ENCODE data around the gene PCP4.

The PCP4 gene

GRCh38 chr21:39951183-39952101, 84.2 kb downstream of the PCP4 start:
- no peak for TF ChIP-seq CTCF (IDR thresholded peaks at IDR 0.05; ENCODE audit: low read depth, low read length, missing control alignments)
- no peak for DNase-seq (ENCODE audit: extremely low read depth, low read depth)
- H3K4me3 ChIP-seq (replicated peaks; ENCODE audit: low read depth, low read length), result no peak overlapping the region

GRCh38 chr21:39952265-39952664, 85.0 kb downstream of the PCP4 start:
- no peak overlapping the region for H3K4me3 ChIP-seq (replicated peaks; ENCODE audit: low read depth, low read length)
- no peak for DNase-seq (ENCODE audit: extremely low read depth, low read depth)
- TF ChIP-seq CTCF (IDR thresholded peaks at IDR 0.05; ENCODE audit: low read depth, low read length, missing control alignments), result no peak

GRCh38 chr21:39954570-39954969, 87.3 kb downstream of the PCP4 start:
- TF ChIP-seq CTCF (IDR thresholded peaks at IDR 0.05; ENCODE audit: low read depth, low read length, missing control alignments), result no peak

GRCh38 chr21:39955326-39955725, 88.1 kb downstream of the PCP4 start:
- TF ChIP-seq CTCF (IDR thresholded peaks at IDR 0.05; ENCODE audit: low read depth, low read length, missing control alignments), result no peak
- no peak overlapping the region for H3K4me3 ChIP-seq (replicated peaks; ENCODE audit: low read depth, low read length)

More at GRCh38 chr21:39954570-39954969, 87.3 kb downstream of the PCP4 start:
- no peak overlapping the region for H3K4me3 ChIP-seq (replicated peaks; ENCODE audit: low read depth, low read length)
- DNase-seq (ENCODE audit: extremely low read depth, low read depth), result no peak

GRCh38 chr21:39956586-39956985, 89.3 kb downstream of the PCP4 start:
- no peak for DNase-seq (ENCODE audit: extremely low read depth, low read depth)
- no peak for TF ChIP-seq CTCF (IDR thresholded peaks at IDR 0.05; ENCODE audit: low read depth, low read length, missing control alignments)

More at GRCh38 chr21:39955326-39955725, 88.1 kb downstream of the PCP4 start:
- no peak for DNase-seq (ENCODE audit: extremely low read depth, low read depth)

GRCh38 chr21:39958731-39959130, 91.5 kb downstream of the PCP4 start:
- no peak overlapping the region for H3K4me3 ChIP-seq (replicated peaks; ENCODE audit: low read depth, low read length)
- TF ChIP-seq CTCF (IDR thresholded peaks at IDR 0.05; ENCODE audit: low read depth, low read length, missing control alignments), result no peak
- no peak for DNase-seq (ENCODE audit: extremely low read depth, low read depth)

More at GRCh38 chr21:39956586-39956985, 89.3 kb downstream of the PCP4 start:
- no peak overlapping the region for H3K4me3 ChIP-seq (replicated peaks; ENCODE audit: low read depth, low read length)
